GM18870 (cell line): Measurements from ENCODE around the gene TTC21B.
"Not testable (repeated sequence)": the region's sequence is repeated elsewhere in the genome, so short reads cannot be mapped to it uniquely, and the experiment has no call there.

Source experiments
- ATAC-seq: cut with Tn5 transposase; IDR thresholded peaks from one replicate; pipeline ENCODE4 v1.9.1; 2021; ENCODE audit warnings: moderate library complexity; ENCODE audit not compliant: unreplicated experiment

TTC21B gene

DNA sequence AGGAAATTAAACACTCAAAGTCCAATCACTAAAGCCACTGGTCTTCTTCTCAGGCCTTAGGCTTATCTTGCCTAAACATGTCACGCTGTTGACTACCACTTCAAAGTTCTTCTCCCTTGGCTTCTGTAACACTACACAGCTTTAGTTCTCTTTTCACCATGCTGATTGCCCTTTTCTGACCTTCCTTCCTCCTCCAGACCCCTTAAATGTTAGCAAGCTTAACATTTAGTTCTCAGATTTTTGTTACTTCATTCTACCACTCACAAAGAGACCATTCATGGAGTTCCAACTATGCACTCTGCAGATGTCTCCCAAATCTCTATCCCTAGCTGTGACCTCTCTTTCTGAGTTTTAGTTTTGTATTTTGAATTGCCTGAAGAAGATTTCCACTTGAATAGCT is 64.4 kb downstream of the TTC21B start:
- no peak for ATAC-seq

DNA sequence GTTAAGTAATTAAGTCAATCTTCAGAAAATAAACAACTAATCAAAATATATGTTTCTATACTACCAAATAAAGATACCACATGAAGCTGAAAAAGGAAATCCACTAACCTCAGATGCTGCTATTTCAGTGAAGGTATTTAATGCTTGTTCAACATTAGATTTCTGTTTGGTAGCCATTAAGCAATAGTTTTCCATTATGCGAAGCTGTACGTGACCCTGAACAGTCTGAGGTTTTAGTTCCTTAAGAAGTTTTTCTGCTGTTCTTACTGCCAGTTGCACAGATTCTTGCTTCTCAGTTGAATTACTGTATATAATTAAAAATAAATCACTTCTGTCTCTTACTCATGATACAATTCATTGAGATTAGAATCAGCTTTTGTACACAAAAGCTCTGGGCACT is 65.4 kb downstream of the TTC21B start:
- ATAC-seq = no peak

DNA sequence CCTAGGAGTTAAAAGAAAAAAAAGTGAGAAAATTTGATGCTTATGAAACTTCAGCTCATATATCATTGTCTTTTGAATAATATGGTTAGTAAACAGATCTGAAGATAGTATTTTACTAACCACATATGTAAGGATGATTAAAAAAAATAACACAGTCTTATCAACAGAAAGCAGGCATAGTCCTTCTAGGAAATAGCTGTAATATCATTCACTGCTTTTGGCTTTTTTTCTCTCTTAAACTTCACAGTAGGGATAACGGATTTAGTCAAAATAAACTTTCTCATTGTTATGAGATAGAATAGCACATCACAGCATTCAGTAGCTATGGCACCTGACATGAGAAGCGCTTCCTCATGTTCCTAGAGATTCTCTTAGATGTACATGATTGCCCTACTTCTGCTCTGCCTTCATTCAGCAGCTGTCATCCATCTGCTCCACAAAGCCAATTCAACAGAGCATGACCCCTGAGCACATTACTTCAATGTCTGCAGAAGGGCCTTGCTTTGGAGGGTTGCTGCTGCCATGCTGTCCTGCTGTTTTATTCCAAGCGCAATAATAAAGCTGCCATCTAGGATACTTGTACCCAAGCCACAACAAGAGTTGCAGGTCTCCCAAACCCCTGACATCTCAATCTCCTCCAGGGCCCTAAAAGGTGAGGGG is 67.0 kb downstream of the TTC21B start:
- ATAC-seq = no peak

DNA sequence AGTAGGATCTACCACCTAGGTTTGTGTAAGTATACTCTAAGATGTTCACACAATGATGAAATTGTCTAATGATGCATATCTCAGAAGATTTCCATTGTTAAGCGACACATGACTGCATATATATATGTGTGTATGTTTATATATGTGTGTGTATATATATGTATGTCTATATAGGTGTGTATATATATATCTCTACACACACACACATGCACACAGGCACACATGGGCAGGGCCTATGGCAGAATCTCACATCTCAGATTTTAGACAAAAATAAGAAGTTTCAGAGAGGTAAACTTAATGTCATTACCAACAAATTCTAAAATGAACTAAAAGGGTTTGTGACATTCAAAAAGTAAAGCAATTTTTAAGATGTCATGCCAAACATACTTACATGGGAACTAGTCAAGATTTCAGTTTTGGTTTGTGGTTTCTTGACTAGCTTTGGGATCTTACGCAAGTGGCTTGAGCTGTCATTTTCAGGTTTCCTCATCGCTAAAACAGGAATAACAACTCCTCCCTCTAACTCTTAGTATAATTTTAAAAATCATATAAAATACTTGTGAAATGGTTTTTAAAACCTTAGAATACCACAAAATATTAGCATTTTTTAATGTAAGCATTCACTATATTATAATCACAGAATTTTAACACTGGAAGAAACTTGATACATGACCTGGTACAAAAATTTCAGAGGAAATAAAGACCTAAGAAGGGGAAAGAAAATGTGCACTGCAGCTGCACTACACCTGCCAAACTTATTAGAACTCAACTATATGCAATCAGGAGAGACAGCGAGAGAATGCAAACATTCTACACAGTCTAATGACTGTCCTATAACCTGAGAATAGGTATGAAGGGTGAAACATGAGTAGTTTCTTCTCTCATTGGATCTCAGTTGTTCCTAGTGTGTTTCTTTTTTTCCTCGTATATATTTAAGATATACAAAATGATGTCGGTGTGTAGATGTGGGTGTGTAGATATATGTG is 75.7 kb downstream of the TTC21B start:
- peak; percentile 63 for ATAC-seq

DNA sequence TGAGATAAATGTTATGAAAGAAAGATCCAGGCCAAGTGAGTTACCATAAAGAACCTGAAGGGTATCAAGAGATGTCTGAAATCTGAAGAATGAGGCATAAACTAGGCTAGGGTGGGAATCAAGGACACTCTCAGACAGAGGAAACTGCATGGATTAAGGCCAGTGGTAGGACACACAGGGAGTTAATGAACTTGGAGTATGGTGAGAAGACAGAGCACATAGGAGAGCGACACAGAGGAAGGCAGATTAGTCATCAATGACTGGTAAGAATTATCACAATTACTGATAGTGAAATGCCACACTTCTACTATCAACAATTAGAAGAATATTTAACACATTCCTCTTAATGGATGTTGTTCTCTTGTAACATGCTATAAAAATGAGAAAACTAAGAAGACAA is 76.9 kb downstream of the TTC21B start:
- ATAC-seq = no peak

DNA sequence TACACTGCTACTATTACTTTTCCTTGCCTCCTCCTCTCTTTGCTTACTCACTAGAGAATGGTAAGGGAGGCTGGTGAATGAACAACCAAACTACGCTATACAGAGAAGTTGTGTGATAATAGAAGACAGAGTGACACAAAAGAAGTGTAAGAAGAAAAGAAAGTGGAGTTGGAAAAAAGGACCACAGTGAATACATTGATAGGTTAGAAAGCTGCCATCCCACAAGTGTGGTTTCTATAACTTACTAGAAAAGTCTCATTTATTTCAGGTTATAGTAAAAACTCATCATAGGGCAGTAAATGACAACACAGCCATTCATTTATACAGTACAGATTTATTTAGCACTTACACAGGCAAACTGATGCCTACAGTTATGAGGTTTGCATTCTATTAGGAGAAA is 77.3 kb downstream of the TTC21B start:
- ATAC-seq = no peak

DNA sequence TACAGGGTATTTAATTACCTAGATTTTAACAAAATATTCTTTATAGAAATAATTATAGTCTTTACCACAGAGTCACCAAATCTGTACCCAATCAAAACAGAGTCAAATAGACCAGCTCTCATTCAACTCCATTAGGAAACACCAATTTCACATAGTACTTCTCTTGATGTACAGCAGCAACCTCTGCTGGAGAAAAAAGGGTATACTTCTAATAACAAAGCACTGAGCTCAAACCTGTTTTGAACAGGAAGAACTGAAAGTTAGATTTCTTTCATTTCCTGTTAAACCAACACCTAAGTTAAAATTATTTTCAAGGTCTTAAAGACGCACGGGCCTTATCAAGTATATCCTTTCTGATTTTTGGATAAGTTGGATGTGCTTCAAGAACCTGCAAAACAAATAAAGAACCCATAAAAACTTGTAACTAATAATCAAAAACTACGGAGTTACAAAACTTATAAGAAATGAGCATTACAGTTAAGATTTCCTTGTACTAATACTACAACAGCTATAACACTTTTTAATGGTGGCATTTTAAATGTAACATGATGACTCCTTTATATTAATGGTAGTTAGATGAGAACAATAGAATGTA is 79.0 kb downstream of the TTC21B start:
- peak; percentile 95 for ATAC-seq

DNA sequence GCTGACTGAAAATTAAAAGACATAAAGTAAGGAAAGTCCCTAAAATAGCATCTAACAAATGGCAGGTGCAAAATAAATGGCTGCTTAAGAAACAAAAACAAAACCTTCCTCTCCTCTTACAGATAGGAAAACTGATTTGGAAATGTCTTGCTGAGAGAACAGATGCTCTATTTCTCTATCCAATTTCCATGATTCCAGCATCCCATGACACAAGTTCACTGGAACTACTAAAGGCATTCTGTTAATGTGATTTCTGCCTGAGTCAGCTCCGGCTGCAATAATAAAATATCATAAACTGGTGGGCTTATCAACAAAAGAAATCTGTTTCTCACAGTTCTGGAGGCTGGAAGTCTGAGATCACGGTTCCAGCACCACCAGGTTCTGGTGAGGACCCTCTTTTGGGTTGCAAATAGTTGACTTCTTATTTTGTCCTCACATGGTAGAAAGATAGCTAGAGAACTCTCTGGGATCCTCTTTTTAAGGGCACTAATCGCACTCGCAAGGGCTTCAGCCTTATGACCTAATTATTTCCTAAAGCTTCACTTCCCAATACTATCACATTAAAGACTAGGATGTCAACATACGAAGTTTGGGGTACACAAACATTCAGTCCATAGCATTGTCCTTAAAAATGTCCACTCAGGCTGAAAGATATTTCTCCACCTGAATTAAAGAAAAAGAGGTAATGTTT is 81.3 kb downstream of the TTC21B start:
- no peak for ATAC-seq

DNA sequence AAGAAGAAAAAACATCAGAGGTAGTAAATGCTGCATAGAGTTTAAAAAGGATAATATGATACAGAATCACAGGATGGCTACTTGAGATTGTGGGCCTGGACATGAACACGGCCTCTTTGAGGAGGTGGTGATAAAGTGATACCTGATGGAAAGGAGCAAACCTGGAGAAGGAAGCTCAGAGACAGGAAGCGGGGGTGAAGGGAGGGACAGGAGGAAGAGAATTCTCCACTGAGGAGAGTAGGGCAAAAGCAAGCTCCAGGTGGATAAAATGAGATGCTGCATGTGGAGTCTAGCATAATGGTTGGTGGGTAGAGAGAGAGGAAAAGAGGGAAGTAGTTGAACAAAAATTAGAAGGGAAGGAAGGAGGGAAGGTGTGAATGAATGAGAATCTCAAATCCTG is 82.6 kb downstream of the TTC21B start:
- ATAC-seq = no peak

DNA sequence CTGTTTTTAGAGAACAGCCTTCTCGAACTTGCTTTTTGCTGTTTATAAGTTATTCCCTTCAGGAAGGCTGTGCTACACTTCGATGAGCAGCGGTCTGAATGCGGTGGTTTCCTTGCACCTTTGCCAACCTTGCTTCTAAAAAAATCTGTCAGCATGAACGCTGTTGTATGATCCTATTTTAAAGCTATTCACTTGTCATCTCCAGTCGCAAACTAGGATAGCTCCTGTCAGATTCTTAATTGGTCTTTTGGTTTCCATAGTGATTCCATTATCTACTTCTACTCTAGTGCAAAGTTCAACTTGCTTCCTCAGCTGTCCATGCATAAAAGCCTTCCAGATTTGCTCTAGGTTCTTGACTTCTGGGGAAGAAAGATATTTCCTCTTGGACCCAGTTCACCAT is 83.2 kb downstream of the TTC21B start:
- ATAC-seq = no peak

DNA sequence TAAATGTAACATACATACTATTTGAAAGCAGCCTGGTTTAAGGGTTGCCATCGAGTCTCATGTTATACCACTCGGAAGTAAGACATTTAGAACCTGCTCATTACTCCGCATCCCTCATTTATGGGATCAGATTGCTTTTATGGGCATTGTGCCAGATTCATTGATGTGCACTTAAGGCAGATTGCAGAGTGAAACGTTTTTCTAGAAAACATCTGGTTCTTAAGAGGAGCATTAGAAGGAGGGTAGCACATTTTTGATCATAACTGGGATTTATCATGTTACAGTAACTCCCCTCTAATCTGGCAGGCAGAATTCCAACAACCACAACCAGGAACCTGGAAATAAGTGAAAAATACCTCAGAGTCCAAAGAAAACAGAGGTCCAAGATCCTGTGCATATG is 85.4 kb downstream of the TTC21B start:
- no peak for ATAC-seq

DNA sequence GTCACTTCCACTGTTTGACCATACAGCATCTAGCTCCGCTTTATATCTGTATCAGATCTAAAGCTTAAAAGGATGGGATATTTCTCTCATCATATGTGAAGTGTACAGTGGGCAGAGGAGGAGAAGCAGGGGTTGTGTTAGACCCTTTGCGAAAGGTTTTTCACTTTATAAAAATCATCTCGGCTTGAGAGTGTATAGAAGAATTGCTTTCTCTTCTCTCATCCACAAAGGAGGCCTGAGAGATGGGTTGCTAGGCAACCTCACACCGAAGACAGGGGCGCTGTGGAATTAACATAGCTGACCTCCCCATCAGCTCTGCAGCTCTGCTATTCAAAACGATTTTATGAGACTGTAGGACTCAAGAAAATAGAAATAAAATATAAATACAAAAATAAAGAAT is 89.3 kb downstream of the TTC21B start:
- ATAC-seq = no peak

DNA sequence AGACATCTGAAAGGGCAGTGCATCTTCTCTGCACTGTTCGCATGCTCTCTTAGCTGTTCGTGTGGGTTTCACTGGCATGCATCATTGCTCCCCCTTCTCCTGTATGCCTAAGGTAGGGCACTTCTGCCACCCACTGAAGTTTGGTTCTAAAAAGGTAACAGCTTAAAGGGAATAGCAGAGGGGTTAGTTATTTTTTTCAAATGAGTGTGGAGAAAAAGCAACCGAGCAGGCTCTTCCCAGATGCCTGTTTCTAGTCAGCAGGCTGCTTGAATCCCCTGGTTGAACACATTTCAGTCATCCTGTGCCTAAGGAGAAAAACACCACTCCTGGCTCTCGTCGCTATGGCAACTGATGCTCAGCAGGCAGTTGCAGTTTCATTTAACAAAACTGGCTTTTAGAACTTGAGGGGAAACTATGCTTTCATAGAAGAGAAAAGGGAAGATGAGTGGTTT is 89.7 kb downstream of the TTC21B start:
- ATAC-seq = peak; percentile 66

DNA sequence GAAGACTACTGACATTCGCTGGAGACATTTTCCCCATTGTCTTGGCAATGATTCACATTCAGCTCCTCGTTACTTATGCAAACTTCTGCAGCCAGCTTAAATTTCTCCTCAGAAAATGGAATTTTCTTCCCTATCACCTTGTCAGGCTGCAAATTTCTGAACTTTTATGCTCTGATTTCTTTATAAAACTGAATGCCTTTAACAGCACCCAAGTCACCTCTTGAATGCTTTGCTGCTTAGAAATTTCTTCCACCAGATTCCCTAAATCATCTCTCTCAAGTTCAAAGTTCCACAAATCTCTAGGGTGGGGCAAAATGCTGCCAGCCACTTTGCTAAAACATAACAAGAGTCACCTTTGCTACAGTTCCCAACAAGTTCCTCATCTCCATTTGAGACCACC is 92.5 kb downstream of the TTC21B start:
- not testable (repeated sequence) for ATAC-seq

DNA sequence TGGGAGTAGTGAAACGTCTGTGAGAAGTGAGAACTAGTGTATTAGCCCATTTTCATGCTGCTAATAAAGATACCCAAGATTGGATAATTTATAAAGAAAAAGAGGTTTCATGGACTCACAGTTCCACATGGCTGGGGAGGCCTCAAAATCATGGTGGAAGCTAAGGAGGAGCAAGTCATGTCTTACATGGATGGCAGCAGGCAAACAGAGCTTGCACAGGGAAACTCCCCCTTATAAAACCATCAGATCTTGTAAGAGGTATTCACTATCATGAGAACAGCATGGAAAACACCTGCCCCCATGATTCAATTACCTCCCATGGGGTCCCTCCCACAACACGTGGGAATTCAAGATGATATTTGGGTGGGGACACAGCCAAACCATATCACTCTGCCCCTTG is 93.9 kb downstream of the TTC21B start:
- not testable (repeated sequence) for ATAC-seq

DNA sequence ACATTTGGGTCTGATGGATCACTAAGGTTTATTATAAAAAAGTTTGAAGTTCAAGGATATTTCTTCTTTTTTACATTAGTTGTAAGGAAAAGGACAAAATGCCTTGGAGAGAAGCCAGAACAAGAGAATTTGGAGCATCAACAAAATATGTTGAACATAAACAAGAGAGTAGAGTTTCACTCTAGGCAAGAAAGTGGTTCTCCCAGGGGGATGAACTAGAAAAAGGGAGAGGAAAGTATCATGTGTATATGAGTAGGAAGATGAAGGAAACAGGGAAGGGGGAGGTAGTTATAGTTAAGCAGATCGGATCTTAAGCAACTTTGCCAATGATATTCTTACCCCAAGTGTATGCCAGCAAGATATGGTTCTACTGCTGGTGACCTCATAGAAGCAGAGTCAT is 95.7 kb downstream of the TTC21B start:
- ATAC-seq = no peak

DNA sequence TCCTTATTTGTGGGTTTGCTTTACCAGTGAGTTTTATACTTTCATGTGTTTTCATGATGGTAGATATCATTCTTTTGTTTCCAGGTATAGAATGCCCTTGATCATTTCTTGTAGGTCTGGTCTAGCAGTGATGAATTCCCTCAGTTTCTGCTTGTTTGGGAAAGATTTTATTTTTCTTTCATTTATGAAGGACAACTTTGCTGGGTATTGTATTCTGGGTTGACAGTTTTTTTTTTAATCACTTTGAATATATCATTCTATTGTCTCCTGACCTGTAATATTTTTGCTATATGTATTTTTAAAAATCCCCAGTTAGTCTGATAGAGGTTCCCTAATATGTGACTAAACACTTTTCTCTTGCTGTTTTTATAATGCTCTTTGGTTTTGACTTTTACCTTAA is 101.2 kb downstream of the TTC21B start:
- no peak for ATAC-seq

DNA sequence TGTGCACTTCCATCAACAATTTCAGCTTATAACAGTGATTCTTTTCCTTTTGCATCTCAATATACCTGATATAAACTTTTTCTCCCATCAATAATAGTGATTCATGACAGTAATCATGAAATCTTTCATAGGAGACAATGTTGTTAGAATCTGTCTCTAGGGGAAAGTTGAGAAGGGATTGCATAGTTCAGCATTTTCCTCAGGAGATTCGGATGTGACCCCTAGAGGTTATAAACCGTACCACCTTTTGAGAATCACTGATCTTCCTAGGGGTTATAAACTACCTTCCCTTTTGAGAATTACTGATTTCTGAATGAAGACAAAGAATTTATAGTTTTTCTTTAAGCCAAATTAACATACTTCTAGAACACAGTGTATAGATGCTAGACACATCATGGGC is 106.6 kb downstream of the TTC21B start:
- ATAC-seq = no peak

DNA sequence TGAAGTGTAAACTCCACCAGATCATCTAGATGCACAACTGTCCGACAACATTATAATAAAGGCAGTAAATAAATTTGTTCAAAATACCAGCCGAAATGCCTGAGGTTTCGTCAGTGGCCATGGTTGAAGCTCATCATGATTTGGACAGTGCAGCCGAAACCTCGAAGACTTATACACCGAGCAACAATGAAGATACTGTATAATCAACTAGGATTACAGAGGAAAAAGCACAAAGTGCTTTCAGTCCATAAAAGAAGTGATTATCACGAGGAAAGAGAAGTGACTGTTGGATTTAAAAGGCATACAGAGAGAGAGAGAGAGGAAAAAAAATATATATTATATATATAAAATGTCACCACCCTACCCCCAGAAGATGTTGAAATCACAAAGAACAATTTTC is 107.5 kb downstream of the TTC21B start:
- ATAC-seq = no peak

DNA sequence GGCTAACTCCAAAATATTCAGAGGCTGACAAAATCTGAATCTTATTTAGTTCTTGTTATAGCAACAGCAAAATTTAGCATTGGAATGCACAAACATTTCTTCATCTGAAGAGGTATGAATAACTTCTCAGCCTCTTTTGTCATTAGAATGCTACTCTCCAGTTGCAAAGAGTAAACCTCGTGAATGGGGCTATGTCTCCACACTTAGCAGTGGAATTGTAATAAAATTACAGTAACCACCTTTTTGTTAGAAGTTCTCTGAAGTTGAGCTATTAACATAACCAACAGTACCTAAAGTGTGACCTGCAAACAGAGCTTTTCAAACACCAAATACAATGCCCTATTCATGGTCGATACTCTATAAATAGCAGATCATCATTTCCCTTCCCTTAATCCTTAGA is 109.4 kb downstream of the TTC21B start:
- no peak for ATAC-seq

DNA sequence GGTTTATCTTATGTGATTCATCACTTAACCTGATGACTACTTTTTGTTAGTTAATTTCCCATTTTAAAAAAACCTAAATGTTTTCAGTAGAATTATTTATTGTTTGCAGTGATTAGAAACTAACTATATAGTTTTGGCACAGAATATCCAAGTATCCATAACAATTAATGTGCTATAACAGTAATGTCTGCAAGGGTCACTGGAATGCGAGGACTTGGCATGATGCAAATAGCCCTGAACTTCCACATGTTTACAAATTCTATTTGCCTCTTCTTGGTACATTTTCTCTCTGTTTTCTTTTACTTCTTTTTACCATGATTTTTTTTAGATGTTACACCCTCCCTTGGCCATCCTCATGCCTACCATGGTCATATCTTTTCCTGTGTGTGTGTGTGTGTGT is 110.2 kb downstream of the TTC21B start:
- ATAC-seq = no peak
